GM19193 (cell line): ENCODE measurements around the gene SOX13.

Source experiments
- POLR2A ChIP-seq: IDR thresholded peaks from 4 replicates; pipeline ENCODE4 v1.6.1; 2011; ENCODE audit not compliant: insufficient read depth, insufficient read length; ENCODE audit errors: extremely low read depth

SOX13 gene

DNA sequence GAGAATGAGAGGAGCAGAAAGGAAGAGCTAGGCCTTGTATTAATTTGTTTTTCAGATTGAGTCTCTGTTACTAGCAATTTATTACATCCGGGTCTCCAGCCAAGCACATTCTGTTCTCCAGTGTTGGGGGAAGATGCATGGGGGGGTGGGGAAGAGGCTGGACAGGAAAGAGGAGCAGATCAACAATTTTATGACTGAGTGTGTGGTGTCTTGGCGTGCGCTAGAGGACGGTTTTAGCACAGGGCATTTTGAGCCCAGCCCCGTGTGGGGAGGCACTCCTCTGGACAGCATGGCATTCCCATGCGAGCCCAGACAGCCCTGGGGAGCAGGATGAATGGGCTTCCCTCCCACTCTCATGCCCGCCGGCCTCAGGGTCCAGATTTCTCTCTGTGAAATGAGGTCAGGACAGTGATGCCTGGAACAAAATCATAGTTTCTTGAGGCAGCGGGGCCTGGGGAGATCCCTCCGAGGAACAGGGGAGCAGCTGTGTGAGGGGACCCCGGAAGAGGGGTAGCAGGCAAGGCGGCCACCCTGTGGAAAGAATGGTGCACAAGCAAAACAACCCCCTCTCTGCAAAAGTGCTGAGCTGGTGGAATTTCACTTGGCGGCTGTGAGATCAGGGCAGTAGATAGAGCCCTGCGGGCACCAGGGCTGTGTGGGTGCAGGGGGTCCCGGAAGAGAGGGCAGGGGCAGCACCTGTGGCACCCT, 16.3 kb downstream of the SOX13 start:
- no peak for TF ChIP-seq POLR2A

DNA sequence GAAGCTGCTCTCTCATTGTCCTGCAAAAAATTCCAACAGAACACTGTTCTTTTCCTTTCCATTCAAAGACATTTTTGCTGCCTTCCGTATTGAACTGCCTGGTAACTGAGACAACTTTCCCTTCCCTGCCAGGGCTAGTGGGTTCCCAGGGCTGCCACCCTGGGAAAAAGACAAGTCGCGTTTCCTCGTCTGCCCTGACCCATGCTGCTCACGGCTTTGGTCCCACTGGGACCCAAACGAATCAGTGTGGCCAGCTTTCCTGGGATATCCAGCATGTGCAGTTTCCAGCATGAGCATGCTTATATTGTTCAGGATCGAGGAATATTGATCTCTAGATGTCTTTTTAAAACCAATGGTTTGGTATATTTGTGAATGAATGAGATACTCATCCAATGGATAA, 18.2 kb downstream of the SOX13 start:
- no peak for TF ChIP-seq POLR2A

DNA sequence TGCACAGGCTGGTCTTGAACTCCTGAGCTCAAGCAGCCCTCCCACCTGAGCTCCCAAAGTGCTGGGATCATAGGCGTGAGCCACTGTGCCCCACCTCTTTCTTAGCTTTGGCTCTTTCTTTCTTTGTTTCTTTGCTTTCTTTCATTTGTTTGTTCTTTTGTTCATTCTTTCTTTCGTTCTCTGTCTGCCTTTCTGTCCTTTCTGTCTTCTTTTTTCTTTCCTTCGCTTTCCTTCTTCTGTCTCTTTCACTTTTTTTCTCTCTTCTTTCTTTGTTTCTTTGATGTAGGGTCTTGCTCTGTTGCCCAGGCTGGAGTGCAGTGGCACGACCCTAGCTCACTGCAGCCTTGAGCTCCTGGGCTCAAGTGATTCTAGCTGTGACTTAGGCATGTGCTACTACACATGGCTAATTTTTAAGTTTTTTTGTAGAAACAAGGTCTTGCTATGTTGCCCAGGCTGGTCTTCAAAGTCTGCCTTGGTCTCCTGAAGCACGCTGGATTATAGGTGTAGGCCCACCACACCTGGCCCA, 18.9 kb downstream of the SOX13 start:
- TF ChIP-seq POLR2A = no peak

DNA sequence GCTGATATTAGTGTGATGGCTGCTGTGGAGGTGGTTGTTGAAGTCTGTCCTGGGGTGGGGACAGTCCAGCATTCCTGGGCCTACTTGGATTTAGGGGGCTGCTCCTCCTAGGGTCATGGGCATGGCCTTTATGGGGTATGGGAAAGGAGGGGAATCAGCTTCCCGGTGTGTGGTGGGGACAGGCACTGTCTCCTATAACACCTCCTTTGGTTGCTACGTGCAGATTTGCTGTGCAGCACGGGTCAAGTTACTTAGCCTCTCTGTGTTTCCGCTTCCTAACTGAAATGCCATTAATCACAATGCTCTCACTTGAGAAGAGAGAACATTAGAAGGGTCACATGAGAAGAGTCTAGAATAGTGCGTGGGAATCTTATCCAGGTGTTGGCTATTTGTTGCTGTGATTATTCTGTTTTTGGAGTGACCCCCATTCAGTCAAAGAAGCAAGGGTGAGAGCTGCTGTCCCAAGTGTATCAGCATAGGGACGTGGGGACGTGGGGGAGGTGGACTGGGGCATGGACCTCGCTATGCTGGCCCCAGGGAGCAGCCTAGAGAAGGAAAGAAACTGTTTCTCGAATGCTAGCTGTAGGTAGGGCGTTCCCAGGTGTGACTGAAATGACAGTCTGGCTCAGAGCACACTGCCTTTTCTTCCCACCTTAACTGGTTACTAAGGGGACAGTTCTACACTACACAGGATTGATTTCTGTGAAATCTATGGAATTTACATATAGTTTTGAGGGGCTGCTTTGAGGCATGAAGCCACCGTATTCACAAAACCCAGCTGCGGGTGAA, 19.9 kb downstream of the SOX13 start:
- no peak for TF ChIP-seq POLR2A

DNA sequence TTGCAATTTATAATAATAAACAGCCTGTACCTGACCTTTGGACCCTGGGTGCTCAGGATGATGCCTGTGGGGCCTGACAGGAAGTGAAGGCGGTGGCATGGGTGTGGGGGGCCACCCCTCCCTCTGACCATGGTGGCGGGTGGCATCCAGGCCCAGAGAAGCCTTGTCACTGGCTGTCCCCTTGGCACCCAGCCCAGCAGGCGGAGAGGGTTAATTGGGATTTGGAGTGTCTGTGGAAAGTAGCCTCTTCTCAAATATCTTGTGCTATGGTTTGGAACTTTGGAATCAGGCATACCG, 20.5 kb downstream of the SOX13 start:
- TF ChIP-seq POLR2A = no peak

DNA sequence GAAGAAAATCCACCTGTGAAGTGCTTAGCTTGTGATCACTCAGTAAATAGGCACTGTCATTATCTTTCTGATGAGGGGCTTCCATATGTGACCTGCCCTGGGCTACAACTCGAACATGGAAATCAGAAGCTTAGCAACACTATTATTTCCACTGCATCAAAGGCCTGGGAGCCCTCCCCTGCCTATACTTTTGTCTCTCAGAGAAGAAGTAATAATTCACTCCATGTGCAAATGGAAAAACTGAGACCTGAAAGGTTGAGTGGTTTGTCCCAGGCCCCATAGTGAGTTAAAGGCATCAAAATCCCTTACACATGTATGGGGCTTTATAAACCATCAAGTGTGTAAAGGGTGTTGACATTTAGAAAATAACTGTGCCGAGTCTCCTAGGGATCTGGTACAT, 20.9 kb downstream of the SOX13 start:
- no peak for TF ChIP-seq POLR2A

DNA sequence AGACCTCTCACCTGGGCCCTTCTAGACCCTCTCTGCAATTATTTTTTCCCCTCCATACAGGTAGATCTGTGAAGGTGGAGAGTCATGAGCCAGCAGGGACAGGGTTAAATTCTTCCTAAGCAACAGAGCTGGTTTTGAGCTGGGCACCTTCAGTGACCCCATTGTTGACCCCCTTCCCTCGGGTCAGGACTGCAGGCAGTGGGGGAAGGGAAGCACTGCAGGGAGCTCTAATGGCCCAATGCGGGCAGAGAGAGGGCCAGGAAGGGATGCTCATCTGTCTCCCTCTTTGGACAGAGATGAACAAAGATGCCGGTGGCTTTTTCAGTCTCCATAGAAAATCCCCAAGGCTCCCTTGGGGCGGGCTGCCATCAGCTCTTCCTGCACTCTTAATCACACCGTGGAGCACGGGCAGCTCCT, 21.4 kb downstream of the SOX13 start:
- no peak for TF ChIP-seq POLR2A

DNA sequence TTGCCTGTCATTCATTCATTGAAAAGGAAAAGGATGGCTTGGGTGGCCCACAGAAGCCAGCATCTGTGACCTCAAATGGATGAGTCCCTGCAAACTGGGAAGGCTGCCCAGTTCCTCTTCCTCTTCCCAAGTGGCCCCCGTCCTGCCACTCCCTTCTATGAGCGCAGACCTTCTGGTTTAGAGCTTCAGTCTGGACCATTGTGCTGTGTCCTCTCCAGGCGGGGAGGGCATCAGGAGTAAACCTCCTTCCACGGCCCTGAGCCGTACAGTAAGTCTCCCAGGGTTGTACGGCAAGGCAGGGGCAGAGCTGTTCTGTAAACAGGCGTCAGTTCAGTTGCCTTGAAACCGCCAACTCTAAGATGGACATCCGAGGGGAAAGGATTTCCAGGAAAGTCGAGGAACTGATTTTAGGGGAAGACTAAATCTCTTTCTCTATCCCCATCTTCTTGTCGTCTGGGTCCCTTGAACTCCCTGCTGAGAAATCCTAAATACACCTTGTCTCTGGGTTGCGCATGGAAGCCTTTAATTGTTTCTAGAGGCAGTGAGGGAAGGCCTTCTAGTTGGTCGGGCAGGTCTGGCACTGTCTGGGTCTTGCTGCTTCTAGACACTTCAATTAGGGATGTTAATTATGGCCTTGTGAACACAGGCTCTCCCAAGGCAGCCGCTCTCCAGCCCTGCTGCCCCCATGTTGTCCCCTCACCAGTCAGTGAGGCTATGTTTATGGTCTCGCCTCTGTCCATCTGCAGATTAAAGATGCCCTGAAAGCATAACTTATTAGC, 22.1 kb downstream of the SOX13 start:
- no peak for TF ChIP-seq POLR2A

DNA sequence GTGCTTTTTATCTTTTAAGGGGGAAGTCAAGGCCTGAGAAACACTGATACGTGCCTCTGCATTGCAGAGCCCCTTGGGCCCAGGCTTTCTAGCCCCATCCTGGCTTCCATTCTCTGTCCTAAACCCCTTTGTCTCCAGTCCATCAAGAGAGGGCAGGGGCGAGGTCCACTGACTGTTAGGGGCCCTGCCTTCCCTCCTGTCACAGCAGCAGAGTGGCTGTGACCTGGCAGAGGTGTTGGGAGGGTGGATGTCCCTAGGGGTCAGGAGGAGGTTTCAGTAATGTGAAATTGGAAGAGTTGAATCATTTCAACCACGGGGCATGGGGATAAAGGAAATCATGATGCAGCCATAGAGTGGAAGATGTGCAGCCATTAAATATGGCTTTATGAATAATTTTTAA, 24.0 kb downstream of the SOX13 start:
- TF ChIP-seq POLR2A = no peak

DNA sequence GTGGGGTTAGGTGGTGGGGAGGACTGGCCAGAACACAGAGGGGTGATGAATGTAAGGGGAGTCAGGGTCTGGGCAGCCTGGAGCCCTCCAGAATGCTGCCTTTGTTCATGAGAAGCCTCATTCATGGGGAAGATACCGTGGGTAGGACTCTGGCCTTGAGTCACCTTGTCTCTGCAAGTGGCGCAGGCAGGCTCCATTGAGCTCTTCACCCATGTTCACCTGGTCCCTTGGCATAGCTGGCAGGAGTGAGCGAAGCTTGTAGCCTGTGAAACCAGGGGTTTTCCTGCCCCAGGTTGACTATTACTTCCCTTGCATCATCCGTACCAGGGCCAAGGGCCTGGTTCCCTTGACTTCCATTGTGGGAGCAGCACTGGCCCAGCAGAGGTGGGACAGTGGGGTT, 25.8 kb downstream of the SOX13 start:
- no peak for TF ChIP-seq POLR2A

DNA sequence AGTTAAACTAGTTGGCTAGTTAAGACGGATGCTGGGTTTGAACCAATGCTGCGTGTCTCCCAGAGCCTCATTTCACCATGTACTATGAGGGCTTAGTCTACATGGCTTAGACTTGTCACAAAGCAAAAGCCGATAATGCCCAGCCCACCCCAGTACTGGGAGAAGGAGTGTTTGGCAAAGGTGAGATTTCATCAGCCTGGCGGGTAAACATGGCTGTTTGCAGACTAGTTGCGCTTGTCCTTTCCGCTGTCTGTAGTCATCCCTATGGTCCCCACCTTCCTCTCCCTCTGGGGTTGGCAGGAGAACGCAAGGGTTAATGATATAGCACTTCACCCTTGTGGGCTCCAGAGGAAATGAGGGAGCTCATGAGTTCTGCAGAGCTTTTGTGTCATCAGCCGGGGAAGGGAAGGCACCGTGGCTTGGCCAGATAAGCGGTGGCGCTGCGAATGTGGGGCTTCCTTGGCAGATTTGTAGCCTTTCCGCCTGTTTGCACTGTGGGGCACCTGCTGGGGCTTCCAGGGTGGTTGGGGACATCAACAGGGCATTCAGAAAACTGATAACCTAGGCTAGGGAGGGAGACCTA, 29.2 kb downstream of the SOX13 start:
- no peak for TF ChIP-seq POLR2A

DNA sequence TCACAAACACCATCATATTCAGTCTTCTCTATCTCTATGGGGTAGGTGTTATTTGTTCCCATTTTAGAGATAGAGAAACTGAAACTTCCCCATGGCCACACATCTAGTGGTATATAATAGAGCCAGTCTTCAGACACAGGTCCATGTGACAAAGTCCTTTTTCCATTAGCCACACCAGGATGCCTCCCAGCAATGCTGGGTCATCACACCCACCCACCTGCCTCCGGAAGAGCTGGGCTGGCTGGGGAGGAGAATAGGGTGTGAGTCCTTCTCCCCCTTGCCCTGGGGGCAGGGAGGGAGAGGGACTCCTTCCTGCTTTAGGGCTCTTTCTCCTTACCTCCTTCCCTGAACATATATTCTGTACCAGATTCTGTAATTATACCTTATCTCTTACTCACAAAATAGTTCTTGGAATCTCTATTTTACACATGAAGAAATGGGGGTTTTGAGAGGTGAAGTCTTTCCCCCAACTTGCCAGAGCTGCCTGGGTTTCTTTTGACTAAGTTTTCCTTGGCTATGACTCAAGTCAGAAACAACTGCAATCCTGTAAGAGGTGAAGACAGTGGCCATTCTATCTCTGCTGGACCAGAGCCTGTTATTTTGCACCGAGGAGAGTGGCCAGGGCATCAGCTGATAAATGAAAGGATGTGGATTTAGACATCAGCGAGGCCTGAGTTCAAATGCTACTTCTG, 30.0 kb downstream of the SOX13 start:
- no peak for TF ChIP-seq POLR2A

DNA sequence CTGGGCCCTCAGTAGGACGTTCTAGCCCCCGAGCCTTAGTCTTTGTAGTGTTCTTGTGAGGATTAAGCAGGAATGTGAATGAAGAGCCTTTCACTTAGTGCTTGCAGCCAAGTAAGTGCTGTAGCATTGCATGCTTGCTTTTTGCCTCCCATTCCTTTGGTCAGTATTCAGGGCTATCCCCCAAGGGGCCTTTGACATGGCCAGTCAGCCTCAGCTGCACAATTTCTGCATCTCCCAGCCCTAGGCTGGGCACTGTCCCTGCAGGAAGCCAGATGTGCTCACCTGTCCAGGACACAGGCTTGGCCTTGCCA, 30.5 kb downstream of the SOX13 start:
- no peak for TF ChIP-seq POLR2A

DNA sequence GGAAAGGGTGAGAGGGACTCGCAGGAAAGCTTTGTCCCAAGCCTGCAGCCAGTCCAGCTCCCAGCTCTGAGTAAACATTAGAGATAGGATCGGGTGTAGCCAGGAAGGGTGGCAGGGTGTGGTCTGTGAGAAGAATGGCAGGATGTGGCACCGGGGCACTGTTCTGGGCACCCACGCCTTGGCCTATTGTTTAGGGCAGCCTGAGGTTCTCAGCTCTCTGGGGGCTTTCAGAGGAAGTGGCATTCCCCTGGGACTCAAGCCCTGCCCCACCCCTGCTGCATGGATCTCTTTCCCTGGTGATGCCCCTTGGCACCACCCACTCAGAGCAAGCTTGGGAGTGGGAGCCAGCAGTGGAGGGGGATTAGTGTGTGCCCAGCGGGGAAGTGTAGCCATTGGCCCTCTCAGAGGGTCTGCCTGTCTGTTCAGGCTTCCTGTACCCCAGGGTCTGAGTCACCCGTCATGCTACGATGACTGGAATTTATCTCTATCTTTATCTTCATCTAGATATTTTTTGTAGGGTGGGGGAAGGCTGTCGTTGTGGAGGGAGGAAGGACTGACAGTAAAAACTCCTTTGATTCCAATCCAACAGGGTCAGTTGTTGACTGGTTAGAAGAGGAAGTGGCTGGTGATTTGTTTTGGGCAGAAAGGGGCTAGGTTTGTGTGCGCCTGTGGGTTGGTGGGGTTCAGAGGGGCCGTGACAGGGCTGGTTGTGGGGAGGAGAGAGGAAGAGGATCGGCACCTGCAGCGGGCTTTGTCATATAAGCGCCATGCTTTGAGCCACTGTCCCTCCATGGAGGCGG, 31.6 kb downstream of the SOX13 start:
- no peak for TF ChIP-seq POLR2A

DNA sequence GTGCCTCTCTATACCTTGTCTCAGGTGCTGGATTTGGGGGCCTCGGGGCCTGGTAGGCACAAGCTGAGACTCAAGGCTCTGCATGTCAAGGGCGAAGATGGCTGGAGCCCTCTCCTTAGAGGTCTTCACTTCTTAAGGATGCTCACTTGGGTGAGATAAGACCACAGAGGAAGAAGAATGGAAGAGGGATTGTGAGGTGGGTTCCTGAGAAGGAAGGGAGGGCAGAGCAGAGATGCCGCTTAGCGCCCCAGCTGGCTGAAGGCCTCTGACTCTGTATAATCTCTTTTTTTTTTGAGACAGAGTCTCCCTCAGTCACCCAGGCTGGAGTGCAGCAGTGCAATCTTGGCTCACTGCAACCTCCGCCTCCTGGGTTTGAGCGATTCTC, 32.2 kb downstream of the SOX13 start:
- no peak for TF ChIP-seq POLR2A

DNA sequence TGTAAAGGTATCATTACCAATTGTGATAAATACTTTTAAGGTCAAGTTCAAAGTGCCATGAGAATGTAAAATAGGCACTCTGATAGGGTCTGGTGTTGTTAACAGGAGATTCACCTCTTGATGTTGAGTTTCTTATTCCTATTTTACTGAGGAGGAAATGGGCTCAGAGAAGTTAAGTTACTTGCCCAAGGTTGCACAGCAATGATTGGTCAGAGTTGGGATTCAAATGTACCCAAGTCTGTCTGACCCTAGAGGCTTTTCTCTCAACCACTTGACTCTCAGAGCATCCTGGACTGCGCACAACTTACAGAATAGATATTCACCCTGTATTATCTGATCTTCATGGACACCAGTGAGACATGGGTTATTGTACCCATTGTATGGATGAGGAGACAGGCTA, 33.9 kb downstream of the SOX13 start:
- no peak for TF ChIP-seq POLR2A
